Stimulated activated CD4-positive, alpha-beta T cell treated with anti-CD3 and anti-CD28 coated beads, Interleukin-4, amount 100 ng/mL, for 1 hour (primary cell): ENCODE data around the gene BBS4.
"Not testable (repeated sequence)": the region's sequence is repeated elsewhere in the genome, so short reads cannot be mapped to it uniquely, and the experiment has no call there.

Experiments used
- DNase-seq: peaks from one replicate; pipeline ENCODE4 v3.0.0-alpha.2; 2020

Gene BBS4, protein sequence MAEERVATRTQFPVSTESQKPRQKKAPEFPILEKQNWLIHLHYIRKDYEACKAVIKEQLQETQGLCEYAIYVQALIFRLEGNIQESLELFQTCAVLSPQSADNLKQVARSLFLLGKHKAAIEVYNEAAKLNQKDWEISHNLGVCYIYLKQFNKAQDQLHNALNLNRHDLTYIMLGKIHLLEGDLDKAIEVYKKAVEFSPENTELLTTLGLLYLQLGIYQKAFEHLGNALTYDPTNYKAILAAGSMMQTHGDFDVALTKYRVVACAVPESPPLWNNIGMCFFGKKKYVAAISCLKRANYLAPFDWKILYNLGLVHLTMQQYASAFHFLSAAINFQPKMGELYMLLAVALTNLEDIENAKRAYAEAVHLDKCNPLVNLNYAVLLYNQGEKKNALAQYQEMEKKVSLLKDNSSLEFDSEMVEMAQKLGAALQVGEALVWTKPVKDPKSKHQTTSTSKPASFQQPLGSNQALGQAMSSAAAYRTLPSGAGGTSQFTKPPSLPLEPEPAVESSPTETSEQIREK

DNA sequence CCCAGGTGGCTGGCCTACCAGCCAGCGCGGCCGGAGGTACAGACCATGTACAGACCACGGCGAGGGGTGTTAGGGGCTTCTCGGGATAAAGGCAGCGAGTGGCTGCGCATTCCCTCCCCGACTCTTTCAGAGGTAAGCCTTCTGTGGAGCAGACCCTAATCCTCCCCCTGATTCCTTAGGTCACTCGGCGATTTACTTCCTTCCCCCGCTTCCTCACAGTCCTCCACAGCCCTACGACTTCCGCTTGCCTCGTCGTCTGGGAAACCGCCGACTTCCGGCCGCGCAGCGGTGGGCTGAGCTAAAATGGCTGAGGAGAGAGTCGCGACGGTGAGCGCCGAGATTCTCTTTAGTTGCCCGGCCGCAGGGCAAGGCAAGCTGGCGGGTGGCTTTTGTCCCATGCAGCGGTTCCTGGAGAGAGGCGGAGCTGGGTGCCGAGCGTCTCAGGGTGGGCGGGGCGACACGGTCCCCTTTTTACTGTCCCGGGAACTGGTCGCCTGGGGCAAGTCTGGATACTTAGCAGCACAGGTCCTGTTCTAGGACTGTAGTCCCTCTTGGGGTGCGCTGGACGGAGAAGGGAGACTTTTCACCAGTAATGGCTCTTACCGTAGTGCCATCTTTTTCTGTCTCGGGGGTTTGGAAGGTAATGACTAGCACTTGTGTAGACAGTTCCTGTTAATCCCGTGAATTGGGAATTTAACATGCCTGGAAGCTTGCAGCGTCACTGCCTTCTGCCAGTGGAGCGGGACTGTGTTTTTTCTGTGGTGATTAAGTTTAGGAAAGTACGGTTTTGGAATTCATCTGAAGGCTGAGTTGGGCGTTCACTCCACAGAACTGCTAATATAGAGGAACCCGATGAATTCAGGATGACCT lies at the start of gene BBS4, which contains the start of gene HIGD2B:
Gene BBS4, plus strand, starts transcription at position 283 of the 870 bp plus-strand sequence. Its CDS starts 21 bp downstream, at position 304.
Gene HIGD2B, minus strand, starts transcription at position 258 of the 870 bp plus-strand sequence. CDS start 9,808 bp downstream, outside the sequence.
- DNase-seq = peak; percentile 82

DNA sequence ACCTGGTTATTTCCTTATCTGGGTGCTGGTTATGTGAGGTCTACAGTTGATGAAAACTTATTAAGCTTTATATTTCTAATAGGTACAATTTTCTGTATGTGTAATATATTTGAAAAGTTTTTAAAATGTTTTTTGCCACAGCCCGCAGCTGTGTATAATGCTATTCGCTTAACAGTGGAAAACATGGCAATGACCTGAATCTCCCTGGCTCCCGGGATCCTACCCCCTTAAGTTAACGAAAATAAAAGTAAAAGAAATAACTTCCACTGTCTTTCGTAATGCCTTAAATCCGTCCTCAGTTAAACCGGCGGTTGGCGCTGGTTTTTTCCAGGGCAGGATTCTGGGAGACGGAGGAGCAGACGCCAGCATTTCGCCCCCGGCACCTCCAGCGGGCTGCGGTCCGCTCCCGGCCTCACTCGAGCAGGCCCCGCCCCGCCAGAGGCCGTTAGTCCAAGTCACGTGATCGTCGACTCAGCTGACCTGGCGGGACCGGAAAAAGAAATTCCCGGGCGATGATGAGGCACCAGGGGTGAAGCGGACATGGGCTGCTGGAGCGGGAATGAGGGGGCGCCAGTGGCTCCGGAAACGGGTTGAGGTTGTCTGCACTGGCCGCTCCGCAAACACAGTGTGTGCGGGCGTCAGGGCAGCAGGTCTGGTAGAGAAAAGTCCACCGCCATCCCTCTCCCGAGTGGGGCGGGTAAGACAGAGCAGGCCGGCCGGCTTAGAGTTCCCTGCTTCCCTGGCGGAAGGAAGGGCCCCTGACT lies 49.3 kb upstream of the BBS4 start:
- peak; percentile 65 for DNase-seq

DNA sequence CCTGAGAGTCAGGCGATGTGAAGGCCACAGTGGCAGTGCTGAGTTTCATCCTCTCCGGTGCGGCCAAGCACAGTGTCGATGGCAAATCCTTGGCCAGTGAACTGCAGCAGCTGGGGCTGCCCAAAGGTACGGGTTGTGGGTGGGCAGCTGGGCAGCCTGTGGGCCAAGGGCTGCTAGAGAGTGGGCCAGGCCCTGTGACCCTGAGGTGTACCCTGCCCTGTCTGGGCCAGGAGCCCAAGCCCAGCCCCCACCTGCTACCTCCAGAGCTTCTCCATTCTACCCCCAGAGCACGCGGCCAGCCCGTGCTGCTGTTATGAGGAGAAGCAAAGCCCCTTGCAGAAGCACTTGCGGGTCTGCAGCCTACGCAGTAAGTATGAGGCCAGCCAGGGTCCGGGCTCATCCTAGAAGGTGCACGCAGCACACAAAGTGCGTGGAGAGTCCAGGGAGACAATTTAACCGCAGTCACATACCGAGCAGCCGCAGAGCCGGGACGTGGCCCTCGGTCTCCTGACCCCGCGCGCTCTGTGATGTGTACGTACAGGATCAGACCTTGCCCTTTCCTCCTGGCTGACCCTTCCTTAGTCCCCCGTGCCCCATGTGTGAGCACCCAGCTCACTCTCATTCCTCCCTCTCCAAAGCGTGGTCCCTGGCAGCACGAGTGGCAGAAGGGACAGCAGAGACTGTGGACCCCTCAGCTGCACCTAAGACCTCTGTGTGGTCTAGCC lies 46.1 kb upstream of the BBS4 start:
- DNase-seq = not testable (repeated sequence)

DNA sequence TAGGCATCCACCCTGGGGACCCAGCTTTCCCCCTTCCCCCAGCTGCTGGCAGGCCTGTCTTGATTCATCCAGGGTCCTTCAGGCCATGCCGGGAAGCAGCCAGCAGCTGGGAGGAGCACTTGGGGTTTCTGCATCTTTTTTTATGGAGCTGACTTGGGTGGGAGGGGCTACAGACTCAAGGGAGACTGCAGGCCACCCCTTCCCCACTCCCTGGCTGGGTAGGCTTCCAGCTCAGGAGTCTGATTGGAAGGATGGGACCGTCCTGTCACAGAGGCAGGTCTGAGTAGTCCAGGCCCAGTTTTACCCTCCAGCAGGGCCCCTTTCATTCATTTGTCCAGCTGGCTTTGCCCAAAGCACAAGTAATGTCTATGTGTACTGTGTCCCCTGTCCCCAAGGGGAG lies 43.7 kb upstream of the BBS4 start:
- DNase-seq = not testable (repeated sequence)

DNA sequence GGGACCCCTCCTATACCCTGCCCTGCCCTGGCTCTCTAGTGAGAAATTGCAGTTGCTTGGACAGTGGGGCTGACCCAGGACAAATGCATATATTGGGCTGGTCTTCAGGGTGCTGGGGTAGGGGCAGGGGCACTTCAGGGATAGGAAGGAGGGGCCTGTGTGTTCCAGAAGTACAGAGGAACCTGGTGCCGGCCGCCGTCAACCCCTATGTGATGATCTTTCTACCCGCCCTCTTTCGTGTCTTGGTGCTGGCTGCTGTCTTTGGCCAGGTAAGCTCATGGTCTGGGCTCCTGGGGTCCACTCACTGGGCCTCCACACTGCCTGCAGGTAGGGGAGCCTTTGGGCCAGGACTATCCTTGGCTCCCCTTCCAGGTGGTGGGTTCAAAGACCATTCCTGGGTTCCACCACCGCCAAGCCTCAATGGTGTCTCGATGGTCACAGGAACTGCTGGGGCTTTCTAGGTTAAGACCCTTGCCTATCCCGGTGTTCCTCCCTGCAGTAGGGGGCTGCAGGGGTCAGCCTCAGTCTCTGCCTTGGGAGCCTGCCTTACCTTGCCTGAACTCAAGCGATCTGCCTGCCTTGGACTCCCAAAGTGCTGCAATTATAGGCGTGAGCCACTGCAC lies 37.3 kb upstream of the BBS4 start:
- DNase-seq = not testable (repeated sequence)

DNA sequence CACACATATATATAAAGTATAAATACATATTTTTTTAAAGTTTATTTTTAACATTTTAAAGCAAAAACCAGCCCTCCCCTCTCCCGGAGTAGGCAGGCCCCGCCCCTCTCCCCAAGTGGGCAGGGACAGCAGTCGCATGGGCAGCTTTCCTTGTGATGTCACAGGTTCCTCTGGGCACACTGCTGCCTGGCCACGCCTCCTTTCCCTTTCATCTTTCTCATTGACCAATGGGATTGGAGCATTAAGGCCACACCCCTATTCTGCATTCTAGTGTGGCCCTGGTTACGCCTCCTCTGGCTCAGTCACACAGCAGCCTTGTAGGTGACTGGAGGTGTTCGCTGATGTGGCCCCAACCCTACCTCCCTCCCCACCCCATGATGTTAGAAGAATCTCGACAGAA lies 31.6 kb upstream of the BBS4 start, which contains the start of gene GOLGA6B:
Gene GOLGA6B, plus strand, starts transcription at position 301 of the 400 bp plus-strand sequence. Its CDS starts 41 bp downstream, at position 342.
- DNase-seq = not testable (repeated sequence)

DNA sequence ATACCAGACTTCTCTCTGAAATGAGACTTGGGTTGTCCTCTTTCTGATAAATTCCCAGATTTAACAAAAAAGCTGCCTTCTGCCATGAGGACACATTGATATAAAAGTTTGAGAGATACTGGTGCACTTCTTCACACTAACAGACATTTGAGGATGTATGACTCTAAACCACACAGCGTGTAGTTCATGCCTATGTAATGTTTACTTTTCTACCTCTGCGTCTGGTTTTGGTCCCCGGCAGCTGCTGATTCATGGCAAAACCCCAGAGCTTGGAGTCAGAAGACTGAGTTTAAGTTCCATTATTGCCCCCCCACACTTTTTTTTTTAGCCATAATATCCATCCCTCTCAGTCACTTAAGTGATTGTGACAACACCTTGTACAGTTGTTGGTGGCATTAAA lies 30.0 kb upstream of the BBS4 start:
- not testable (repeated sequence) for DNase-seq

DNA sequence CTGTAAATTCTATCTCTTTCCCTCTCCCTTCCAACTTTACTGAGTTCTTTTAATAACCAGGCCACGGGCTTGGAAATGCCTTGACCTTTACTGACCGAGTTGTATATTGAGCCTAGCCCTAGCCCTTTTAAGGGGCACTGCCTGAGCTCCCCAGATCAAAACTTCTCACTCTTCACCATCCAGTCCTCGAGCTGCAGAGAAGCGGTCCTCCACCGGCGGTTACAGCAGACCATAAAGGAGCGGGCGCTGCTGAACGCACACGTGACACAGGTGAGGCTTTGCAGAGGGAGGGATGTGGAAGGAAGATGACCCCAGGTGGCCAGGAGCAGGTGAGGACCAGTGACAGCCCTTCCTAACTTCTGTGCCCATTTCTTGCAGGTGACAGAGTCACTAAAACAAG lies 24.9 kb upstream of the BBS4 start:
- not testable (repeated sequence) for DNase-seq

DNA sequence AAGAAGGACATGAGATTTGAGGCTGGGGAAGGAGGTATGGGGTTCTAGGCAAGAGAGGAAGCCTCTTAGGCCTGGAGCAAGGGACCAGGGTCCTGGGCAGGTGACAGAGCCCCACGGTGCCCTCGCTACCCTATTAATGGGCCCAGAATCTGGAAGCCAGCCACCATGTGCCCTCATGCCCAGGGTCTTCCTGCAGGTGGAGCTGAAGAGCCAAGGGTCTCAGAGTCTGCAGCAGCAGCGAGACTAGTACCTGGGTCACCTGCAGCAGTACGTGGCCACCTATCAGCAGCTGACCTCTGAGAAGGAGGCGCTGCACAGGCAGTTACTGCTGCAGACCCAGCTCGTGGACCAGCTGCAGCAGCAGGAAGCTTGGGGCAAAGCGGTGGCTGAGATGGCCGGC lies 22.1 kb upstream of the BBS4 start:
- not testable (repeated sequence) for DNase-seq

DNA sequence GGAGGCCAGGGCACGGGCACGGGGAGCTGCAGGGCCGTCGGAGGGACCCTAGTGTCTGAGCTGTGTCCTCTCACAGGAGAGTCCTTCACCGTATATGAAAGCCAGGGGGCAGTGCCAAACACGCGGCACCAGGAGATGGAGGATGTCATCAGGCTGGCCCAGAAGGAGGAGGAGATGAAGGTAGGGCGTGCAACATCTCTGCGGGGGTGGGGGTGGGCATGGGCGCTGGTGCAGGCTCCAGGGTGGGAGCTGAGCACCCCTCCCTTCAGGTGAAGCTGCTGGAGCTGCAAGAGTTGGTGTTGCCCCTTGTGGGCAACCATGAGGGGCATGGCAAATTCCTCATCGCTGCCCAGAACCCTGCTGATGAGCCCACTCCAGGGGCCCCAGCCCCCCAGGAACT lies 20.3 kb upstream of the BBS4 start:
- not testable (repeated sequence) for DNase-seq

DNA sequence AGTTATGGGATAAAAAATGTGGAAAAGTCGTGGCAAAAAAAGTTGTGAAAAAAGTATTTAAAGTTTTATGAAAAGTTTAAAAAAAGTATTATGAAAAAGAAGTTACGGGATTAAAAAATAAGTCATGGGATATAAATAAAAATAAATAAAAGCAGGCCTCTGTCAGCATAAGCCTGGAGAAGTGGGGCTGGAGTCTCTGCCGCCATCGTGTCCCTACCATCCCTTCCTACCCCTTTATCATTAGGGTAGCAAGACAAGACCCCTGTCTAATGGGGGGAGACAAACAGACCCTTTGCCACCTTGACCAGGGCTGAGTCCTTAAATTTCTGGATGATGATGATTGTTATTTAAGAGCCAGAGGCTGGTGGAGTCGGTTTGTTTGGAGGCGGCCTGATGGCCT lies 16.2 kb upstream of the BBS4 start:
- DNase-seq = not testable (repeated sequence)

DNA sequence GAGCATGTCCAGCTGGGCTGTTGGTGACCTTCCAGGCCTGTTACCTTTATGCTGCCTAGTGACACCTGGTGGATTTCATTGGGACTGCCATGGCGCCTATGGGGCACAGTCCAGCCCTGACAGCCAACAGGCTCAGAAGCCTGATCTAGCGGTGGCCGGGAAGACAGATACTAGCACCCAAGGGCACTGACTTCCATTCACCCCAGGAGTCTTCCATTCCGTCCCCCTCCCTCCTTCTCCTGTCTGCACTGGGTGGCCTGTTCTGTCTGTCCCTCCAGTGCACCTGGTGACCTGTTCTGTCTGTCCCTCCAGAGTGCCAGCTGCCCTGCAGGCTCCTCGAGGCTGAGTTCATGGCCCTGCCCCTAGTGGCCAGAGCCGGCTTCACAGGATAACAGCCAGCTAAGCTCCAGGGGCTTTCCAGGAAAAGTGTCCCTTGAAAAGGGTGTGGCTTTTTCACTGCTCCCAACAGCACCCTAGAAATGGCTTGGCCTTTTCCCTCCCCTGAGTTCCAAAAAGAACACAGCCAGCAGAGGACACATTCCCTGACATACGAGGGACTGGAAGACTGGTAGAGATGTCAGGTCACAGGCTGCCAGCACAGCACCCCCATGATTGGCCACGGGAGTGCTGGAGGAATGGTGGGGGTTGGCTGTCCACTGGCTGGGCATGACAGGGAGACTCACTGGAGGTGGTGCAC lies 15.2 kb upstream of the BBS4 start:
- peak; percentile 74 for DNase-seq

DNA sequence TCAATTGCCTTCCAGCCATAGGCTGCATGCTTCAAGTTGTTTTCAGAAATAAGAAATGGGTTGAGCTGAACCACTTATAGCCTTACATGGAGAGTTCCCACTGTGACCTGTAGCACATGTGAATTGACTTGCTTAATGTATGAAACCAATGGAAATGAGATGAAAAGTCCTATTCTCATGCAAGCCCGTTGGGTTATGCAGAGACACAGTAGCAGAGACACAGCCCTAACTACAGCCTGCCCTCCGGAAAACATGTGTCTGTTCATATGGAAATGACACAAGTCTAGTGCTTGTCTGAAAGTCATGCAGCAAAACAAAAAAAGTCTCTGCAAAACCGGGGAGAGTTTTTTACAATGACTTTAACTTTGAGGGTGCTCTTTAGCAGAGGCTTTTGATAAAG lies 14.5 kb upstream of the BBS4 start:
- DNase-seq = no peak

DNA sequence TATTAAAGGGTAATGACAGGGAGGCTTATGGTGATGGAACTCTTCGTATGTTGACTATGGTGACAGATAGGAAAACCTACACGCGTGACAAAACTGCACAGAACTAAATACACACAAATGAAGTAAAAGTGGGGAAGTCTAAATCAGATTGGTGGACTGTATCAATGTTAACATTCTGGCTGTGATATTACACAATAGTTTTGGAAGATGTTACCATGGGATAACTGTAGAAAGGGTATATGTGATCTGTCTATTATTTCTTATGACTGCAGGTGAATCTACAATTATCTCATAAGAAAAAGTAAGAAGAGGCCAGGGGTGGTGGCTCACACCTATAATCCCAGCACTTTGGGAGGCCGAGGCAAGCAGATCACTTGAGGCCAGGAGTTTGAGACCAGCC lies 9.2 kb upstream of the BBS4 start:
- DNase-seq = no peak

DNA sequence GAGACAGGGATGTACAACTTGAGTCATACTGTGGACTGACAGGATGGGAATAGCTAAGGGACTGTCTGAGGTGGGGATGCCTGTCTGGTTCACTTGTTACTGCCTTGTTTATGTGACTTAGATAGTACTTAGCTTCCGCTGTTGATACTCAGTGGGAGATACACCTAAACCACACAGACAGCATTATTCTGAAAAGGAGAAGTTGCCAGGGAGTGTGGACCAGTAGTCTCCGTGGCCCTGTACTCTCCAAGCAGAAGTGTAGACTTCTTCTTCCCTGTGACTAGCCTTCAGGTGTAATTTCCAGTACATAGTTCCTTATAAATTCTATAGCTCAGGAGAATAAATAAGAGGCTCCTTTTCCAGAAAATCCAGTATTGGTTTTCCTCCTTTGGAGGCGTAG lies 5.1 kb upstream of the BBS4 start:
- no peak for DNase-seq

DNA sequence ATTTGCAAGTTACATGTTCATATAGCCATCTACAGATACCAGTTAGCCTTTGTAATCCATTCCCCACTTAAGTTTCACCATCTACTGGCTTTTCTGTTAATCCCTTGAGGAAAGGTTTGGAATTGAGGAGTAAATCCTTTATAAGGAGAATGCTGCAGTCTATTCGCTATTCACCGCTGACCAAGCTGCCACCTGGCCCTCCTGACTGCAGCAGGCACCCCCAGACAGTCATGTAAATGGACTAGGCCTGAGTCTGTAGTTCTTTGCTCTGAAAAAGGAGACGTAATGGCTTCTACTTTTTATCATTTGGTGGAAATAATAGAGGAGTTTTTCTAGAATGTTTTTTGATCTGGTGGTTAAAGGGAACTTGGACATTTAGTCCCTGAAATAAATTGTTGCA lies 3.2 kb upstream of the BBS4 start:
- DNase-seq = no peak

DNA sequence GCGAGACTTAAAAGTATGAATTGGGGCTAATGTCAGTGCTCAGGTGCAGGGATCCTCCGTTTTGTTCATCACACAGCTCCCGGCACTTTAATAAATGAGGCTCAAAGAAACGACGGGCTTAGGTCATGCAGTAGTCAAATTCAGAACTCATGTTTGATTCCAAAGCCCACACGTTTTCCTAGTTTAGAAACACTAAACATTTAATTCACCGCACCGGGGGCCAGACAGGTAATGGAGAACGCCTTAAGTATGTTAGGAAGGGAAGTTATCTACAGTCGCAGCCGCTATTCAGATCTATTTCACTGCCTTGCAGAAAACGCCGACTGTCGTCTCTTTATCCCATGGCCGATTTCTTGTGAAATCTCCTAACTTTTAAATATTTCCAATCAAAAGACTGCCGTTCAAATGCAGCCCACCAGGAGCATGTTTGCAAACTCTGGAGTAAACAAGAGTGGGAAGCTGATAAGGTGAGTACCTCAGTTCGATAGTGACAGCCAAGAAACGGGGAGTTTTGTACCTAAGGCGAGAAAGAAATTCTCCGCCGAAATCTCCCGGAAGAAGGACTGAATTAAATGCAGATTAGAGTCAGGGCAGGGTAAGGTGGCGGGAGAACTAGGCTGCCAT lies 594 bp upstream of the BBS4 start:
- no peak for DNase-seq

DNA sequence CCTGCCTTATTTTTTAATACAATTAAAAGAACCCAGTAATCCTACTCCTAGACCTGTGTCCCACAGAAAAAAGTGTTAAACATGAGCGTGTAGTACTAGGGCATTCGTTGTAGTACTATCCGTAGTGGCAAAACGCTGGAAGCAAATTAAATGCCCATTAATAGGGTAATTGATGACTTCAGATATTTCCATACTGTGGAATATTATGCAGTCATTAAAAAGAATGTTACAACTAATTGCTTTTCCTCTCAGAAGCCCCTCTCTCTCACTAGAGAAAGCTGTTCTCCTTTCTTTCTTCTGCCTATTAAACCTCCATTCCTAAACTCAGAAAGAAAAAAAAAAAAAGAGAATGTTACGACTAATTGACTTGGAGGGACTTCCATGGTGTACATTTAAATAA lies 2.7 kb downstream of the BBS4 start:
- no peak for DNase-seq

DNA sequence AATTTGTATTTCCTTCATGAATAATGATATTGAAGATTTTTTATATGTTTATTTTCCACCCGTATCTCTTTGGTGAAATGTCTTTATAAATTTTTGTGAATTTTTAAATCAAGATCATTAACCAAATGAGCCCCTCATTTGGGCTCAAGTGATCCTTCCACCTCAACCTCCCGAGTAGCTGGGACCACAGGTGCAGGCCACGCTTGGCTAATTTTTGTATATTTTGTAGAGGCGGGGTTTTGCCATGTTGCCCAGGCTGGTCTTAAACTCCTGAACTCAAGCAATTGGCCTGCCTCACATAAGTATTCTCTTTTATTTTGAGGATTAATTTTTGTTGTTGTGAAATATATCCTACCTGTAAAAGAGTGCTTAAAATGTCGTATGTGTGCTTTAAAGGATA lies 4.9 kb downstream of the BBS4 start:
- DNase-seq = no peak

DNA sequence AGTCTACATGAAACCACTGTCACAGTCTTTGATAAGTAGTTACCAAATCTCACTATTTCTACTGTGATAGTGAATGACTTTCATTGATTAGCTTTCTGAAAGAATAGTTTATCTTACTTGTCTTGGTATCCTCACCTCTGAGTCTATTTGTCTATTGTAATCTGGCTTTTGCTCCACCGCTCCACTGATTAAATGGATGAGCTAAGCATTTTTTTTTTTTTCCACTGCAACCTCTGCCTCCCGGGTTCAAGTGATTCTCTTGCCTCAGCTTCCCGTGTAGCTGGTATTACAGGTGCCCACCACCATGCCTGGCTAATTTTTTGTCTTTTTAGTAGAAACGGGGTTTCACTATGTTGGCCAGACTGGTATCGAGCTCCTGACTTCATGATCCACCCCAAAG lies 12.9 kb downstream of the BBS4 start:
- no peak for DNase-seq
